HK-2 (cell line): ENCODE results near the gene SUGT1.

ENCODE experiments used
- DNase-seq: peaks from one replicate; pipeline ENCODE4 v3.0.0-alpha.2; 2018; ENCODE audit not compliant: unreplicated experiment

Gene SUGT1

GRCh38 chr13:52737965-52738364 is 85.3 kb downstream of the SUGT1 start:
- no peak for DNase-seq

DNA sequence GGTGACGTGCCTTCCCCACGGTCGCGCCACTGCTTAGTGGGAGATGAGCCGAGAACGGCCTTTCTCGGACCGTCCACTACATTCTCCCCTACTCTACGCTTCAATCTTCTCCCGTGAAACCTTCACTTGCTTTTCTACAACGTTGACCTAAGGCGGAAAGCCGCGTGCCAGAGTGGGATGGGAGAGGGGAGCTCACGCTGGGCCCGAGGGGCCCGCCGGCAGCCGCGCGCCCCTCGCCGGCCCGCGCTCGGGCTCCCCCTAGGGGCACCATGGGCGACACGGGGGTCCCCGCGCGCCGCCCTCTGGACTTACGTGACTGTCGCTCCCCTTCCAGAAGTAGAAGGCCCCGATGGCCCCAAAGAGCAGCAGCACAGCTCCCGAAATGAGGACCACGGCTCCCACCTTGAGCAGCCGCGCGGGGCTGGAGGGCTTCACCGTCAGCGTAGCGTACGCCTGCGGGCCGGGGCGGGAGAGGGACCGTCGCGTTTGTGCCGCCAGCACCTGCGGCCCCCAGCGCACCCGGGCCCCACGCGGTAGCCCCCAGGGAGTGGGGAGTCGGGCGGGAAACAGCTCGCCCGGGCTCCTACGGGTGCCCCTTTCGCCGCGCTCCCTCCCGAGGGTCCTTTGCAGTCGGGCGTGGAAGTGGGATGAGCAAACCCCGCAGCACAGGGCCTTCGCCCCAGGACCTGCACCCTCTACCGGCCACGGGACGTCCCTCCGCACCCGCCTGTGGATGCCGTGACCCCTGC is 86.3 kb downstream of the SUGT1 start:
- DNase-seq: no peak

DNA sequence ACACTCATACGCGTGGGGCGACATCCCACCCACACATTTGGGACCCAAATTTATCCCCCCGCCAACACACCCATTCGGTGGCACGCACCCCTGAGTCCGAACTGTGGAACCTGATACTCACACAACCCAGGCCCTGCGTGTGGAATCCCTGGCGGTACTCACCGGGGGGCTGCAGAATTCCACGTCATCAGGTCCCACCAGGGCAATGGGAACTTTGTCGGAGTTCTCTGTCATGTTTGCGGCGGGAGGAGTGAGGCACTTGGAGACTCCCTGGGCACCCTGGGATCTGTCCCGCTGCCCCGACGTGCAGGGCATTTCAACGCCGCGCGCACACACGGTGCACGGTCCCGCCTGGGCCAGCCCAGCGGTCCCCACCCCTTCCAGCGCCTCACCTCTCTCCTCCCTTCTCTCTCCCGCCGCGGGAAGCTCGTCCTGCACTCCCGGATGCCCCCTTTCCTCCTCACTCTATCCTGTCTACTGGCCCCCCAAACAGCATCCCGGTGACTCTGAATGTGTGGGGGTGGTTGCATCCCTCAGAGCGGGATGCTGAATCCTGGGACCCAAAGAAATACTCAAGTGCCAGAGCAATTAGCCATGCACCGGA is 86.9 kb downstream of the SUGT1 start, which contains the start of gene CNMD:
Gene CNMD (minus strand): TSS at position 353 of the 604 bp plus-strand sequence. CDS start 119 bp downstream, at position 234.
- DNase-seq: no peak

DNA sequence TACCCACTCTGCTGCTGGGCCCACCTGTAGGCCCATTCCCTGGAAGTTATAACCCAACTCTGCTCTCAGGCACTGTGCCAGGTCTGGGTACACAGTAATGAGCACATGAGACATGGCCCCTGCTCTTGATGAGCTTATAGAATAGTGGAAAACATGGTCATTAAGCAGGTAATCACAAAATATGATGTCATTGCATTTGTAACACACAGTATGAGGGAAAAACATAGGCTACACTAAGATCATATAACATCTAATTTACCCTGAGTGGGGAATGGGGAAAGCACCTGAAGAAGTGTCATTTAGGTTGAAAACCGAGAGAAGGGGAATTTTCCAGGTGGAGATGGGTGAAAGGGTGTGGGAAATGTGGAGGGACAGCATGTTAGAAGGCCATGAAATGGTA is 90.9 kb downstream of the SUGT1 start:
- DNase-seq: no peak

GRCh38 chr13:52743988-52744387 is 91.4 kb downstream of the SUGT1 start:
- DNase-seq: no peak

- DNase-seq: no peak
Measured at GRCh38 chr13:52744842-52745375, 92.3 kb downstream of the SUGT1 start.

- no peak for DNase-seq
Measured at GRCh38 chr13:52746141-52746540, 93.5 kb downstream of the SUGT1 start.

DNA sequence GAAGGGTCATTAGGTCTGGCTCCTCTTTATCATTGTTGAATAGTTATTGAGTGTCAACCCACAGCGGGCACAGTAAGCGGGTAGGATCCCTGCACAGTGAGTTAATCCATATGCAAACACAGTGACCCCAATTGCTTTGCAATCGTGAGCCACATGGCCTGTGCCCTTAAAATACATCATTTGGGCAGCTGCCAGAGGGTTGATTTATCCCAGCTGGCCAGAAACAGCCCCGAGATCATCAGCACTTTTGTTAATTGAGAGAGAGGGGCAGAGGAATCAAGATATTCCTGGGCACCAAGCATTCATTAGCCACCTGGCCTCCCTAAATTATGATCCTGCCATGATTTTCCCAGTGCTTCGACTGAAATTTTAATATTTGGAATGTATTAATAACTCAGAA is 96.8 kb downstream of the SUGT1 start:
- no peak for DNase-seq
